Activated CD8-positive, alpha-beta memory T cell treated with anti-CD3 and anti-CD28 coated beads, Interleukin-2, amount 50 U/mL, for 1 hour (primary cell): ENCODE measurements around the gene STEAP3.

Experiments used
- DNase-seq: peaks from one replicate; pipeline ENCODE4 v3.0.0-alpha.2; 2020; ENCODE audit errors: extremely low read depth

The STEAP3 gene

GRCh38 chr2:119197529-119198239 is 25.9 kb upstream of the STEAP3 start:
- no peak for DNase-seq

GRCh38 chr2:119198240-119198840 is 25.3 kb upstream of the STEAP3 start:
- DNase-seq = no peak

- DNase-seq = no peak
Measured at GRCh38 chr2:119201815-119202214, 21.8 kb upstream of the STEAP3 start.

- DNase-seq = no peak
Measured at GRCh38 chr2:119202610-119203310, 20.9 kb upstream of the STEAP3 start.

- DNase-seq = no peak
Measured at GRCh38 chr2:119204525-119204924, 19.1 kb upstream of the STEAP3 start.

- DNase-seq = no peak
Measured at GRCh38 chr2:119205001-119205706, 18.5 kb upstream of the STEAP3 start.

GRCh38 chr2:119206201-119206600 is 17.4 kb upstream of the STEAP3 start:
- DNase-seq = no peak

GRCh38 chr2:119207447-119207846 is 16.2 kb upstream of the STEAP3 start:
- DNase-seq = no peak

GRCh38 chr2:119208791-119209203 is 14.8 kb upstream of the STEAP3 start:
- no peak for DNase-seq

- no peak for DNase-seq
Measured at GRCh38 chr2:119212139-119212800, 11.4 kb upstream of the STEAP3 start.

GRCh38 chr2:119214453-119215037 is 9.1 kb upstream of the STEAP3 start:
- DNase-seq = no peak

- DNase-seq = no peak
Measured at GRCh38 chr2:119216994-119217393, 6.6 kb upstream of the STEAP3 start.

GRCh38 chr2:119218478-119219064 is 5.1 kb upstream of the STEAP3 start:
- DNase-seq = no peak

- no peak for DNase-seq
Measured at GRCh38 chr2:119219873-119220272, 3.8 kb upstream of the STEAP3 start.

GRCh38 chr2:119220720-119221301 is 2.8 kb upstream of the STEAP3 start:
- no peak for DNase-seq

GRCh38 chr2:119221609-119222008 is 2.0 kb upstream of the STEAP3 start:
- DNase-seq = no peak

- DNase-seq = no peak
Measured at GRCh38 chr2:119222213-119222612, 1.4 kb upstream of the STEAP3 start.

- DNase-seq = no peak
Measured at GRCh38 chr2:119222863-119223520, 642 bp upstream of the STEAP3 start.

GRCh38 chr2:119224391-119225104 is 914 bp downstream of the STEAP3 start:
- DNase-seq = no peak
